HG02938 (cell line): ENCODE data around the gene ETS2.

Experiments
- ATAC-seq: cut with Tn5 transposase; IDR thresholded peaks from one replicate; pipeline ENCODE4 v1.9.1; 2021; ENCODE audit warnings: mild to moderate bottlenecking, moderate library complexity; ENCODE audit not compliant: unreplicated experiment

Gene ETS2

GRCh38 chr21:38777015-38777414 is 28.7 kb upstream of the ETS2 start:
- no peak for ATAC-seq

DNA sequence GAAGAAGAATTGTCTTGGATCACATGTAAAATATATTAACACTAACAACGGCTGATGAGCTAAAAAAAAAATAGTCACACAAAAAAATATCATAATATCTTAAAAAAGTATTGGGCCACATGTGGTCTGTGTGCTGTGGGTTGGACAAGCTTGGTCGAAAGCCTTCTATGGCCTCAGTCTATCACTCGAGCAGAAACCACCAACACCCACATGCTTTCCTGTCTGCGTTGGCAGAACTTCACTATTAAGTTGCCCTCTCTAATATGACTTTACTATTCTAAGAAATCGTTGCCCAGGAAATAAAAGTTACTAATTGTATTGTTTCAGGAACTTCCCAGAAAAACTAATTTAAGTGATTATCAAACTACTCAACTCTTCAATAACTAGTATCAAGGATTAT is 28.2 kb upstream of the ETS2 start:
- no peak for ATAC-seq

DNA sequence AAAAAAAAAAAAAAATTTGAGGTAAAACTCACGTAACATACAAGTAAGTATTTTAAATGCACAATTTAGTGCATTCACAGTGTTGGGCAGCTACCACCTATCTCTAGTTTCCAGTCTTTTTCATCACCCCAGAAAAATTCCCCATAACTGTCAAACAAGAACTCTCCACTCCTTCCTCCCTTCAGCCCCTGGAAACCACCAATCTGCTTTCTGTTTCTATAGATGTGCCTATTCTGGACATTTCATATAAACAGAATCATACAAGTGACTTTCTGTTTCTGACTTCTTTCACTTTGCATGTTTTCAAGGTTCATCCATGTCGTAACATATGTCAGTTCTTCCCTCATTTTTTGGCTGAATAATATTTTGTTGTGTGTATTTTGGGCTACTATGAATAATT is 24.9 kb upstream of the ETS2 start:
- ATAC-seq = peak; percentile 72

GRCh38 chr21:38784458-38785266 is 21.1 kb upstream of the ETS2 start:
- no peak for ATAC-seq

DNA sequence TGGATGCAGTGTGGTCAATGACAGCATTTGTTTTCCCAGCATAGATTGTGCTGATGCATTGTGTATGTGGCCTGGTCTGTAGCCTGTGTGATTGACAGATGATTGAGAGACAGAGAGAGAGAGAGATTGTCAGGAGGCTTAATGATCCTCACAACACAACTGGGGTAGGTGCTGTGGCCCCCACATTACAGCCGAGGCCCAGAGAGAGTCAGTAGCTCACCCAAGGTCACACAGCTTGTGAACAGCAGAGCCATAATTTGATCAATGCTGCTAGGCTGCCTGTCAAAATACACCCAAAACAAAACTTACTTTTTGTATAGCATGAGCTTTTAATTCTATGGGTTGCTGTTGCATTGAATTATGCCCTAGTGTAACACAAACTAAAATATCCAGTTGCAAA is 20.2 kb upstream of the ETS2 start:
- no peak for ATAC-seq

DNA sequence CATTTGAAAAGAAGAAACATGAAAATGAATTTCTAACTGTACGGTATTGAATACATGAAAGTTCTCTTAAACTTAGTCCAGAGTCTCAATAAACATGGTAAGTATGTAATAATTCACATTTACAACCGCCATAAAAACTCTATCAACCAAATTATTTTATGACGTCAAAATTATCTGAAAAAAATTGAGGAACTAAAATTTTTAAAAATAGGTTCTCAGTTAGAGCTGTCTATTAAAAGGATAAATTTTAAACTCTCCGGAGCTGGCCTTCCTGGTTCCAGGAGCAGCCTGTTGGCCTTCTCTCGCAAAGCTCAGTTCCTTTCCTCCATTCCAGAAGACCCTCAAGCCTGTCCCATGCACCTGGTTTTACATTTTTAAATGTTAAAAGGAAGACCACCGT is 18.7 kb upstream of the ETS2 start:
- ATAC-seq = no peak

- ATAC-seq = no peak
Measured at GRCh38 chr21:38787461-38788274, 18.1 kb upstream of the ETS2 start.

DNA sequence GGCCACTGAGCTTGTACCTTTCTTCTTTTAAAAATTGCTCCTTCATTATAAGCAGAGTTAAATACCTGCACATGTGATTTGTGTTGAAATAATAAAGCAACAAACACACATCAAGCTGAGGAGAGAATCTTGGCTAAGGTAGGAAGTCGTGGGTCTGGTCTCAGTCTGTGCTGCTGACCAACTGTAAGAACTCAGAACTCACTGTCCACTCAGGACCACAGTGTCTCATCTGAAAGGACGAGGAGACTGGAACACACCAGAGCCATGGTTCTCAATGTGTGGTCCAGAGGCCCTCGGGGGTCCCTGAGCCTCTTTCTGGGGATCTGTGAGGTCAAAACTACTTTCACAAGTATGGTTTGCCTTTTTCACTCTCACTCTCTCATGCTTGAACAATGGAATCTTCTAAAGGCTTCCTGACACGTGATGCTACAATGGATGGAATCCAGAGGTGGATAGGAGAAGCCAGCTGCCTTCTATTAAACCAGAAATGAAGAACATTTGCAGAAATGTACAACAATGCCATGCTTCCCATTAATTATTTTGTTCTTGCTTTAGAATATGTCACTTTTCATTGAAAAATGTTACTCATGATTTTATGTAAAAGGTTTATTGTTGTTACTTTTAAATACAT is 17.3 kb upstream of the ETS2 start:
- no peak for ATAC-seq

DNA sequence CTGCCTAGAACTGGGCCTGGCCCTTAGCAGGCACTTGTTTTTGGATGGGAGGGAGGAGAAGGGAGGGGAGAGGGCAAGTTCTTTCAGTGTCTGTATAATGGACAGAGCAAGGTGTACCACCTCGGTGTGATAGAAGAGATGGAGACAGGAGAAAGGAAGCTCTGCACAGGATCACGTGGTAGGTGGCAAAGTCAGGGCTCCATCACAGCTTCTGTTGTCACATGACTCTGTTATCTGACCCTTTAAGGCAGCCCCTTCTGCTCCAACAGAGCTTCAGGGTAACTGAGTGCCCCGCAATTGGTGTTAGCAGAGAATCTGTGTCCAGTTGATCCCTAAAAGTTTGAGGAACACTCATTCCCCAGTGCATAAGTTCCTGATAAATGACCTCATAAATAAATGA is 16.5 kb upstream of the ETS2 start:
- ATAC-seq = no peak

GRCh38 chr21:38790059-38790458 is 15.7 kb upstream of the ETS2 start:
- ATAC-seq = no peak

DNA sequence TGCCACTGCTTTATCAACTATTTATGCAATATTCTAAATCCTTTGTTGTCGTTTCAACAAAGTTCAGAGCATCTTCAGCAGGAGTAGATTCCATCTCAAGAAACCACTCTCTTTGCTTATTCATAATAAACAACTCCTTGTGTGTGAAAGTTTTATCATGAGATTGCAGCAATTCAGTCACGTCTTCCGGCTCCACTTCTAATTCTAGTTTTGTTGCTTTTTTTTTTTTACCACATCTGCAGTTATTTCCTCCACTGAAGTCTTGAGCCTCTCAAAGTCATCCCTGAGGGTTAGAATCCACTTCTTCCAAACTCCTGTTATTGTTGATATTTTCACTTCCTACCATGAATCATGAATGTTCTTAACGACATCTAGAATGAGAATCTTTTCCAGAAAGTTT is 14.8 kb upstream of the ETS2 start:
- no peak for ATAC-seq

DNA sequence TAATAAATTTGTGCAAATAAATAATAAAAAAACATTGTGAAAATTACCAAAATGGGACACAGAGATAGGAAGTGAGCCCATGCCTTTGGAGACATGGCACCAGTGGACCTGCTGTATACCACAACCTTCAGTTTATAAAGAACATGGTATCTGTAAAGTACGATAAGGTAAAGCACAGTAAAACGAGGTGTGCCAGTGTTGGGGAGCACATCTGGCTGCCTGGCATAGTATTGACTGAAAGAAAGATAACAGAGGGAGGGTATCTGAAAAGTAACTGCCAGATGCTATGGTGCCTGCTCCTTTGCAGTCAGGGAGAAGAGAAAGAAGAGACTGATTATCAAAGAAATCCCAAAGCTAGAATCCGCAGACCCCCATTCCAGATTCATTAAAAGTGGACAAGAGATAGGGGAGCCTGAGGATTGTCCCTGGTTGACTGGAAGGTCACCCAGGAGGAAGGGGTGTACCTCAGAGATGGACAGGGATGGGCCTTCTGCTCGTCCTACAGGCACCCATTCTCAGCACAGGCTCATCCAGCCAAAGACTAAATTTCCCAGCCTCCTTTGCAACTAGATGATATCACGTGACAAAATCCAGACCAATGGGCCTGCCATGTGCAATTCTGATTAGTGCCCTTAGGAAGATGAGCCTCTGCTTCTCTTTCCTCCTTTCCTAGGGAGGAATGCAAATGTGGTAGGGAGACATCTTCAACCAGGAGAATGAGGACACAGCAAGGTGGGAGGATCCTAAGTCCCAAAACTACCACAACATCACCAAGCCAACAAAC is 12.9 kb upstream of the ETS2 start:
- no peak for ATAC-seq

DNA sequence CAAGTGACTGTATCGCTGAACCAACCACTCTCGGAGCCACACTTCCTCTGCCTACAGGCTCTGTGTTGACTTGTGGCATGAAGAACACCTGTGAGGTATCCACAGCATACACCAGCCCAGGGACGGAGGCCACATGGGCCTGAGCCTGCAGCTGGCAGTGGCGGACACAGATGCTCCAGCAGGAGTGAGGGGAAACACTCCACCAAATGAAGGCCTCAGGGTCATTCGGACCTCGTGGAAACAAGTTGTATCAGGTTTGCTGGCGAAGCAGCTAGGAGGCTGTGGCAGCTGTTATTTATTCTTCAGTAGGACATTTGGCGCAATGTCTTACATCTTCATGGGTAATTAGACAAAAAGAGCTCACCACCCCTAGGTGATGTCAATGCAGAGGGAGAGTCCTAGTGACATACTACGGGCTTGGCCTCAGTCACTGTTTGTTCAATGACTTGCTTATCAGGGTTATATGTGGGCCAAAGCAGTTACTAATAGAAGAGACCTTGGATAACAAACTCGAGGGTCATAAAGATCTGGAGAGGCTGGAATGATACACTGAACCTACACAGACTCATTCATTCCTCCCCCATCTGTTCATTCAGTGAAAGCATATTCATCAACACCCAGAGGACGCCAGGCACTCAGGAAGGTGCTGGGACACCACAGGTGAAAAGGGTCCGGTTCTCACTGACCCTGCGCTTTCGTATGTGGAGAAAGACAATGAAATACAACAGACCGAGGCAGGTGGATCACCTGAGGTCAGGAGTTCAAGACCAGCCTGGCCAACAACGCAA is 11.6 kb upstream of the ETS2 start:
- ATAC-seq = no peak

DNA sequence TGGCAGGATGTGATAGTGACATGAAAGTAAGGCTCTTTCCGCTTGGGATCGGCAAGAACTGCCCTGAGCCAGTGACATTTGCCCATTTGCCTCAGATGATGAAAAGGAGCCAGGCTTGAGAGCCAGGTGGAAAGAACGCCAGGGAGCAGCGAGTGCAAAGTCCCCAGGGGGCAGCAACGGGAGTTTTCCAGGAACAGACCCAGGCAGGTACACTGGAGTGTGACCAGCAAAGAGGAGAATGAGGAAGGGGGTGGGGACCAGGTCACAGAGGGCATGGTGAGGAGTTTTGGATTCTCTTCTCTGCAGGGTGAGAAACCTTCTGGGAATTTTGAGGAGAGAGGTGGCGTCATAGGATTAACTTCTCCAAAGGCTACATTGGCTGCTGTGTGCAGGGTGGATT is 10.8 kb upstream of the ETS2 start:
- no peak for ATAC-seq

GRCh38 chr21:38795475-38795874 is 10.3 kb upstream of the ETS2 start:
- no peak for ATAC-seq

GRCh38 chr21:38796424-38796823 is 9.3 kb upstream of the ETS2 start:
- ATAC-seq = no peak

- no peak for ATAC-seq
Measured at GRCh38 chr21:38797470-38797869, 8.3 kb upstream of the ETS2 start.

DNA sequence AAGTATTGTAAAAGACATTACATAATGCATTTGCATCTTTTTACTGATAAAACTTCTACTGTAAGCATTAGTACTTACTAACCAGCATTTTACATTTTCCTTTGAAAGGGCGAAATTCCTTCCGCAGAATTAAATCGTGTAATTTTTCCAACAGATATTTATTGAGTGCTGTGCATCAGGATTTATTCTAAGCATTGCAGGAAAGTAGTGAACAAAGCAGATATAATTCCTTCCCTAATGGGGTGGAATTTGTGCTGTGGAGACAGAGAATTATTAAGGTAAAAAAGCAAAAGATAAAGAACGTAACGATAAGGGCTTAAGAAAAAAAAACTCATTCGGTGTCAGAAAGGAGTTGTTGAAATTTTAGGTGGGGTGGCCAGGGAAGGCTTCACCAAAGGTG is 7.6 kb upstream of the ETS2 start:
- ATAC-seq = no peak

DNA sequence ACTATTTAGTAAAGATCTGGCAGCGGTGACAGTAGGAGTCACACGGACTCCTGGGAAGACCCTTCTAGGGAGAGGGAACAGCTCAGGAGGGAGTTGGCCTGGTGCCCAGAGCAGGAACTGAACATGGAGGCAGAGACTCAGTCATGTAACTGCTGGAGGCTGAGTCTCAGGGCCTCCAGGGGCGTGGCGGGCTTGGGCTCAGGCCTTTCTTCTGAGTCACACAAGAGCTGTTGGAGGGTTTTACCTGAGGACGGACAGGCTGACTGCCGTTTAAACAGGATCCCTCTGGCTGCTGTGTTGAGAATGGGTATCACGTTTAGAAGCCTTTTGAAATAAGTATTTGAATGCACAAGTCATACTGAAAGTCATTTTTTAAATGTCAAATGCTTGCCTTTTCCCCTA is 7.2 kb upstream of the ETS2 start:
- no peak for ATAC-seq

GRCh38 chr21:38800046-38800758 is 5.5 kb upstream of the ETS2 start:
- ATAC-seq = no peak
